Activated naive CD8-positive, alpha-beta T cell treated with anti-CD3 and anti-CD28 coated beads for 36 hours (primary cell): ENCODE results near the gene CBLC. TPM values are rescaled to one million over a fixed set of nuclear protein-coding genes. Genes with fewer than 3 reads are reported as not detected.
A peak's percentile ranks its signal among the peaks of the same experiment; 100 is the strongest.

ENCODE experiments used
- DNase-seq: peaks from one replicate; pipeline ENCODE4 v3.0.0; 2021
- H3K27ac Mint-ChIP-seq: one replicate; pipeline ENCODE4 v1.8.0; 2022; ENCODE audit warnings: mild to moderate bottlenecking, moderate library complexity, mixed read lengths
- H3K27me3 Mint-ChIP-seq: one replicate; pipeline ENCODE4 v1.8.0; 2022; ENCODE audit warnings: mild to moderate bottlenecking, mixed read lengths
- H3K36me3 Mint-ChIP-seq: one replicate; pipeline ENCODE4 v1.8.0; 2021; ENCODE audit warnings: mild to moderate bottlenecking, mixed read lengths
- H3K4me1 Mint-ChIP-seq: one replicate; pipeline ENCODE4 v1.8.0; 2021; ENCODE audit warnings: mixed read lengths
- H3K4me3 Mint-ChIP-seq: one replicate; pipeline ENCODE4 v1.8.0; 2022; ENCODE audit warnings: mild to moderate bottlenecking, moderate library complexity, mixed read lengths
- H3K9me3 Mint-ChIP-seq: one replicate; pipeline ENCODE4 v1.8.0; 2022; ENCODE audit warnings: mixed read lengths
- total RNA-seq, 2 experiments: library from RNA; stranded (reverse); gene quantifications; one replicate each; pipeline ENCODE4 v1.2.3, GENCODE V29; 2021

The CBLC gene
- total RNA-seq, 2 experiments from 2014 or later = not detected

GRCh38 chr19:44752816-44753625 lies 24.7 kb upstream of the CBLC start:
- H3K4me3 Mint-ChIP-seq = peak overlapping the region; percentile 92
- H3K4me1 Mint-ChIP-seq = peaks cover 61% of the 10 kb centered on the region
- peak; percentile 96 for DNase-seq
- H3K36me3 Mint-ChIP-seq = peaks cover 36% of the 10 kb centered on the region
- no peaks in the 10 kb centered on the region for H3K9me3 Mint-ChIP-seq
- H3K27me3 Mint-ChIP-seq = peaks cover 3% of the 10 kb centered on the region
- H3K27ac Mint-ChIP-seq = peak overlapping the region; percentile 97

- peak overlapping the region; percentile 97 for H3K27ac Mint-ChIP-seq
Measured at GRCh38 chr19:44753626-44753931, 24.1 kb upstream of the CBLC start.

GRCh38 chr19:44753932-44754749 lies 23.5 kb upstream of the CBLC start:
- DNase-seq = peak; percentile 79
- H3K9me3 Mint-ChIP-seq = no peaks in the 10 kb centered on the region
- H3K4me3 Mint-ChIP-seq = peak overlapping the region; percentile 92
- H3K27ac Mint-ChIP-seq = peak overlapping the region; percentile 97
- H3K27me3 Mint-ChIP-seq = peaks cover 3% of the 10 kb centered on the region
- H3K36me3 Mint-ChIP-seq = peaks cover 41% of the 10 kb centered on the region
- peaks cover 60% of the 10 kb centered on the region for H3K4me1 Mint-ChIP-seq

More at GRCh38 chr19:44753626-44753931, 24.1 kb upstream of the CBLC start:
- Mint-ChIP-seq H3K9me3 (no peaks in the 10 kb centered on the region), H3K4me1 (peaks cover 60% of the 10 kb centered on the region), H3K36me3 (peaks cover 40% of the 10 kb centered on the region), H3K4me3 (peak overlapping the region; percentile 92), H3K27me3 (peaks cover 3% of the 10 kb centered on the region)
- DNase-seq = no peak

- Mint-ChIP-seq H3K27me3 (peaks cover 3% of the 10 kb centered on the region), H3K4me3 (peak overlapping the region; percentile 92), H3K4me1 (peaks cover 55% of the 10 kb centered on the region), H3K9me3 (no peaks in the 10 kb centered on the region), H3K27ac (peak overlapping the region; percentile 97), H3K36me3 (peaks cover 38% of the 10 kb centered on the region)
- no peak for DNase-seq
Measured at GRCh38 chr19:44754750-44755080, 23.0 kb upstream of the CBLC start.

- Mint-ChIP-seq H3K4me3 (peak overlapping the region; percentile 92), H3K4me1 (peaks cover 54% of the 10 kb centered on the region), H3K27ac (peak overlapping the region; percentile 97), H3K36me3 (peaks cover 38% of the 10 kb centered on the region), H3K27me3 (peaks cover 3% of the 10 kb centered on the region), H3K9me3 (no peaks in the 10 kb centered on the region)
- DNase-seq = no peak
Measured at GRCh38 chr19:44755219-44755618, 22.5 kb upstream of the CBLC start.

GRCh38 chr19:44756089-44756562 lies 21.6 kb upstream of the CBLC start:
- H3K36me3 Mint-ChIP-seq = peaks cover 43% of the 10 kb centered on the region
- H3K4me3 Mint-ChIP-seq = no peak overlapping the region
- peak overlapping the region; percentile 69 for H3K27ac Mint-ChIP-seq
- no peak for DNase-seq
- peaks cover 3% of the 10 kb centered on the region for H3K27me3 Mint-ChIP-seq
- peaks cover 54% of the 10 kb centered on the region for H3K4me1 Mint-ChIP-seq
- H3K9me3 Mint-ChIP-seq = no peaks in the 10 kb centered on the region

GRCh38 chr19:44757057-44757734 lies 20.5 kb upstream of the CBLC start:
- H3K27ac Mint-ChIP-seq = no peak overlapping the region
- H3K4me3 Mint-ChIP-seq = no peak overlapping the region
- H3K4me1 Mint-ChIP-seq = peaks cover 44% of the 10 kb centered on the region
- no peaks in the 10 kb centered on the region for H3K9me3 Mint-ChIP-seq
- peaks cover 3% of the 10 kb centered on the region for H3K27me3 Mint-ChIP-seq
- peaks cover 37% of the 10 kb centered on the region for H3K36me3 Mint-ChIP-seq
- DNase-seq = no peak

- peaks cover 31% of the 10 kb centered on the region for H3K36me3 Mint-ChIP-seq
- peaks cover 3% of the 10 kb centered on the region for H3K27me3 Mint-ChIP-seq
- H3K27ac Mint-ChIP-seq = no peak overlapping the region
- DNase-seq = no peak
- H3K9me3 Mint-ChIP-seq = no peaks in the 10 kb centered on the region
- H3K4me3 Mint-ChIP-seq = no peak overlapping the region
- peaks cover 38% of the 10 kb centered on the region for H3K4me1 Mint-ChIP-seq
Measured at GRCh38 chr19:44757735-44758505, 19.8 kb upstream of the CBLC start.

GRCh38 chr19:44758596-44758995 lies 19.1 kb upstream of the CBLC start:
- H3K4me3 Mint-ChIP-seq = no peak overlapping the region
- no peak overlapping the region for H3K27ac Mint-ChIP-seq
- peaks cover 31% of the 10 kb centered on the region for H3K36me3 Mint-ChIP-seq

GRCh38 chr19:44759083-44759804 lies 18.4 kb upstream of the CBLC start:
- Mint-ChIP-seq H3K4me3 (no peak overlapping the region), H3K27ac (no peak overlapping the region), H3K36me3 (peaks cover 30% of the 10 kb centered on the region), H3K4me1 (peaks cover 31% of the 10 kb centered on the region), H3K27me3 (no peaks in the 10 kb centered on the region), H3K9me3 (no peaks in the 10 kb centered on the region)
- no peak for DNase-seq

More at GRCh38 chr19:44758596-44758995, 19.1 kb upstream of the CBLC start:
- no peaks in the 10 kb centered on the region for H3K9me3 Mint-ChIP-seq
- no peak for DNase-seq
- H3K4me1 Mint-ChIP-seq = peaks cover 36% of the 10 kb centered on the region
- no peaks in the 10 kb centered on the region for H3K27me3 Mint-ChIP-seq

- peaks cover 19% of the 10 kb centered on the region for H3K4me1 Mint-ChIP-seq
- no peak overlapping the region for H3K27ac Mint-ChIP-seq
- peaks cover 25% of the 10 kb centered on the region for H3K36me3 Mint-ChIP-seq
- no peak overlapping the region for H3K4me3 Mint-ChIP-seq
- H3K9me3 Mint-ChIP-seq = no peaks in the 10 kb centered on the region
- H3K27me3 Mint-ChIP-seq = no peaks in the 10 kb centered on the region
- no peak for DNase-seq
Measured at GRCh38 chr19:44762038-44762437, 15.7 kb upstream of the CBLC start.

GRCh38 chr19:44765033-44765948 lies 12.4 kb upstream of the CBLC start:
- H3K27me3 Mint-ChIP-seq = no peaks in the 10 kb centered on the region
- H3K4me1 Mint-ChIP-seq = peaks cover 28% of the 10 kb centered on the region
- no peak overlapping the region for H3K4me3 Mint-ChIP-seq
- H3K9me3 Mint-ChIP-seq = peaks cover 8% of the 10 kb centered on the region
- H3K27ac Mint-ChIP-seq = no peak overlapping the region
- no peak for DNase-seq
- H3K36me3 Mint-ChIP-seq = peaks cover 13% of the 10 kb centered on the region

GRCh38 chr19:44765949-44766335 lies 11.7 kb upstream of the CBLC start:
- peaks cover 8% of the 10 kb centered on the region for H3K36me3 Mint-ChIP-seq
- no peak overlapping the region for H3K4me3 Mint-ChIP-seq
- H3K9me3 Mint-ChIP-seq = peaks cover 9% of the 10 kb centered on the region
- H3K27me3 Mint-ChIP-seq = no peaks in the 10 kb centered on the region
- no peak overlapping the region for H3K27ac Mint-ChIP-seq
- H3K4me1 Mint-ChIP-seq = peaks cover 26% of the 10 kb centered on the region
- DNase-seq = no peak
